ENCODE results near the gene GPHN. TPM values are rescaled to one million over a fixed set of nuclear protein-coding genes. Genes with fewer than 3 reads are reported as not detected.

The GPHN gene
- total and polyA plus RNA-seq, 2 of the 4 experiments (the other 2 are of a cell fraction), result 8.0 to 8.1 TPM

- in situ Hi-C loops (cut with MboI; ENCODE audit: low sequenced_read_pairs) (no loop called here), dilution Hi-C loops (cut with HindIII; ENCODE audit: low sequenced_read_pairs, unreplicated experiment) (no loop called here), intact Hi-C loops (cut with micrococcal nuclease) (loop anchor here (1.0 to 5.0 kb wide), 3 partner anchors 74 to 194 kb away; partner anchors contain the start of genes EIF2S1 and PALS1)
- no peak overlapping the region for H3K18ac ChIP-seq (ENCODE audit: low read depth, low read length)
- no peaks in the 10 kb centered on the region for H3K36me3 ChIP-seq (ENCODE audit: control insufficient read depth, insufficient read depth, low read length)
- H3K79me1 ChIP-seq (ENCODE audit: low read depth in 1 of 2, low read length in 2 of 2), result no peaks in the 10 kb centered on the region
- H2AK5ac ChIP-seq (ENCODE audit: low read depth, low read length), result no peak overlapping the region
- no peaks in the 10 kb centered on the region for H3K27me3 ChIP-seq (ENCODE audit: control insufficient read depth, insufficient read depth, low read length)
- no peak overlapping the region for H3K9ac ChIP-seq (ENCODE audit: low read depth, low read length)
- ChIA-PET CTCF (interaction anchor here (0.7 to 2.5 kb wide), 4 partner anchors 110 to 149 kb away, joined by 3 to 14 read pairs (median 3); no protein-coding TSS in a partner anchor), POLR2A (ENCODE audit: unreplicated experiment) (no interaction called here)
- H2AFZ ChIP-seq (replicated peaks; ENCODE audit: low read length, poor library complexity), result no peak overlapping the region
- H3K56ac ChIP-seq (ENCODE audit: extremely low read depth, insufficient read depth, low read length), result no peak overlapping the region
- H2BK20ac ChIP-seq (ENCODE audit: low read depth, low read length), result no peak overlapping the region; the same call in 1 of the 2 replicates
- ATAC-seq (ENCODE audit: low read depth), result peak; percentile 66
- H4K20me1 ChIP-seq (ENCODE audit: insufficient read depth, low read length), result no peaks in the 10 kb centered on the region
- H4K5ac ChIP-seq (ENCODE audit: low read depth, low read length), result no peak overlapping the region
- H2BK5ac ChIP-seq (ENCODE audit: low read depth, low read length, poor library complexity, severe bottlenecking), result no peak overlapping the region
- no peak overlapping the region for H2BK120ac ChIP-seq (ENCODE audit: low read depth, low read length)
- no peak overlapping the region for H2BK15ac ChIP-seq (ENCODE audit: low read depth, low read length)
- no peak overlapping the region for H3K14ac ChIP-seq (replicated peaks; ENCODE audit: low read depth, low read length)
- DNase-seq, result peak; percentile 58
- no peak overlapping the region for H3K27ac ChIP-seq (ENCODE audit: insufficient read depth, low read length)
- H3K4me3 ChIP-seq (ENCODE audit: insufficient read depth, low read depth, low read length), result no peak overlapping the region
- no peaks in the 10 kb centered on the region for H3K9me1 ChIP-seq (ENCODE audit: insufficient read depth, low read length)
- TF ChIP-seq RAD21 (IDR thresholded peaks at IDR 0.05; ENCODE audit: low read length), result peak; percentile 93
- TF ChIP-seq SMC3 (IDR thresholded peaks at IDR 0.05; ENCODE audit: low read depth, low read length), result peak; percentile 97
- TF ChIP-seq USF2 (IDR thresholded peaks at IDR 0.05; ENCODE audit: low read depth, low read length), result no peak
- TF ChIP-seq CTCF (conservative IDR thresholded peaks at IDR 0.05; ENCODE audit: low read depth, low read length), result peak; percentile 92
- H3K4me2 ChIP-seq (ENCODE audit: low read depth, low read length), result no peak overlapping the region
- BruUV-seq (replicated peaks), result no TSS peak
- no peaks in the 10 kb centered on the region for H3K9me3 ChIP-seq (ENCODE audit: control insufficient read depth, insufficient read depth, low read length)
- H4K91ac ChIP-seq (ENCODE audit: insufficient read depth, low read depth, low read length), result no peak overlapping the region
- peaks cover 4% of the 10 kb centered on the region for H3K4me1 ChIP-seq (ENCODE audit: control insufficient read depth, insufficient read depth, low read length)
- H2AK9ac ChIP-seq (replicated peaks; ENCODE audit: low read depth, low read length, poor library complexity), result no peak overlapping the region
- H3K23ac ChIP-seq (ENCODE audit: low read depth, low read length), result no peak overlapping the region
- H3K4ac ChIP-seq (ENCODE audit: low read depth, low read length), result no peak overlapping the region
- no peak overlapping the region for H4K8ac ChIP-seq (ENCODE audit: low read depth in 2 of 2, low read length in 2 of 2)
- WGBS, 2 experiments (ENCODE audit: extremely low coverage in 2 of 2, insufficient read length in 1 of 2), result no CpG with 5 or more reads among the region's 5 CpGs
Measured at GRCh38 chr14:67166450-67166853, 658.5 kb downstream of the GPHN start.
